PC-3 (cell line): ENCODE measurements around the gene PLA2G4F. TPM values are rescaled to one million over a fixed set of nuclear protein-coding genes. Genes with fewer than 3 reads are reported as not detected.
A peak's percentile ranks its signal among the peaks of the same experiment; 100 is the strongest.

Source experiments
- ATAC-seq: fragments of 200-7000 bp; cut with Tn5 transposase; 2 replicates; pipeline ENCODE4 v1.9.1; 2020; ENCODE audit warnings: mild to moderate bottlenecking, moderate library complexity
- BruUV-seq: library from RNA; stranded (reverse); fragments of 400-500 nt; replicated peaks from 2 replicates; lab custom pipeline; 2021; lab: Mats Ljungman, UMichigan
- CTCF ChIA-PET: fragments of 300-600 bp; sonication (Branson Sonifier 250); formaldehyde crosslinking; loops from one replicate; lab custom pipeline; 2022; ENCODE audit warnings: antibody characterized with exemption; lab: Charles Lee
- POLR2A ChIA-PET: fragments of 300-600 bp; sonication (Branson Sonifier 250); formaldehyde crosslinking; loops from one replicate; lab custom pipeline; 2022; ENCODE audit warnings: antibody characterized with exemption; ENCODE audit not compliant: unreplicated experiment; lab: Charles Lee
- DNase-seq: peaks from one replicate; pipeline ENCODE4 v3.0.0-alpha.2; 2015
- H2AFZ ChIP-seq: fragments of 300-600 bp; sonication (generic); 2 replicates; pipeline ENCODE4 v1.6.0; 2016; ENCODE audit warnings: antibody characterized with exemption, low read length
- H3F3A ChIP-seq: fragments of 300-600 bp; sonication (generic); one replicate; pipeline ENCODE4 v1.6.0; 2017; ENCODE audit warnings: antibody characterized with exemption, low read length, control low read depth, mild to moderate bottlenecking; ENCODE audit not compliant: unreplicated experiment
- H3K27ac ChIP-seq: fragments of 300-600 bp; sonication (generic); 2 replicates; pipeline ENCODE4 v1.5.1; 2016; ENCODE audit warnings: mild to moderate bottlenecking, low read length
- H3K27me3 ChIP-seq: fragments of 300-600 bp; sonication (generic); 2 replicates; pipeline ENCODE4 v1.6.1; 2016; ENCODE audit warnings: low read length, mixed read lengths
- H3K36me3 ChIP-seq: fragments of 300-600 bp; sonication (generic); 2 replicates; pipeline ENCODE4 v1.6.1; 2016; ENCODE audit warnings: low read depth, mixed run types, low read length, mixed read lengths
- H3K4me1 ChIP-seq: fragments of 300-600 bp; sonication (generic); 2 replicates; pipeline ENCODE4 v1.5.1; 2016; ENCODE audit warnings: low read length; ENCODE audit not compliant: insufficient read depth
- H3K4me2 ChIP-seq: fragments of 300-600 bp; sonication (generic); 2 replicates; pipeline ENCODE4 v1.6.0; 2016; ENCODE audit warnings: low read length
- H3K4me3 ChIP-seq: fragments of 300-600 bp; sonication (generic); 2 replicates; pipeline ENCODE4 v1.5.1; 2016; ENCODE audit warnings: mild to moderate bottlenecking, low read length, mixed read lengths
- H3K79me2 ChIP-seq: fragments of 300-600 bp; sonication (generic); 2 replicates; pipeline ENCODE4 v1.6.1; 2017; ENCODE audit warnings: low read length, mixed read lengths
- H3K9ac ChIP-seq: fragments of 300-600 bp; sonication (generic); 2 replicates; pipeline ENCODE4 v1.6.0; 2016; ENCODE audit warnings: mild to moderate bottlenecking, low read length
- H3K9me2 ChIP-seq: fragments of 300-600 bp; sonication (generic); replicated peaks from 2 replicates; pipeline ENCODE4 v1.6.1; 2016; ENCODE audit warnings: mixed run types, low read length, mixed read lengths
- H3K9me3 ChIP-seq: fragments of 300-600 bp; sonication (generic); 2 replicates; pipeline ENCODE4 v1.6.1; 2016; ENCODE audit warnings: low read length, mixed read lengths
- H4K20me1 ChIP-seq: fragments of 300-600 bp; sonication (generic); 2 replicates; pipeline ENCODE4 v1.6.1; 2016; ENCODE audit warnings: low read length, mixed read lengths
- CTCF ChIP-seq: fragments of 300-600 bp; sonication (generic); conservative IDR thresholded peaks from 2 replicates; pipeline ENCODE4 v1.5.1; 2017; ENCODE audit warnings: antibody characterized with exemption, low read depth, mild to moderate bottlenecking, low read length
- EZH2 ChIP-seq: fragments of 300-600 bp; sonication (generic); IDR thresholded peaks from one replicate; pipeline ENCODE4 v1.6.1; 2017; ENCODE audit warnings: antibody characterized with exemption, mild to moderate bottlenecking, low read length; ENCODE audit not compliant: unreplicated experiment
- EZH2phosphoT487 ChIP-seq: fragments of 300-600 bp; sonication (generic); IDR thresholded peaks from 2 replicates; pipeline ENCODE4 v1.6.1; 2018; ENCODE audit warnings: mild to moderate bottlenecking, antibody characterized with exemption, low read length, borderline replicate concordance
- intact Hi-C: fragments of 100-400 bp; cut with micrococcal nuclease; formaldehyde crosslinking; loops from 2 replicates; pipeline ENCODE4 v1.9.0; 2023
- total RNA-seq: library from RNA; depleted of rRNA; stranded (reverse); fragments of >200 nt; gene quantifications from 2 replicates; pipeline ENCODE4 v1.2.3, GENCODE V29; 2014

Gene PLA2G4F
- total RNA-seq, 1 experiment from 2014 or later, result 5.8 TPM

GRCh38 chr15:42155546-42156242 lies 742 bp downstream of the PLA2G4F start:
- DNase-seq, result peak; percentile 76

GRCh38 chr15:42154956-42155355 lies 1.5 kb downstream of the PLA2G4F start:
- H4K20me1 ChIP-seq, result no peaks in the 10 kb centered on the region

More at GRCh38 chr15:42155546-42156242, 742 bp downstream of the PLA2G4F start:
- CTCF ChIA-PET, result no interaction called here
- Histone ChIP-seq H3K9me2 (no peaks in the 10 kb centered on the region), H3K27me3 (no peaks in the 10 kb centered on the region), H3K79me2 (no peaks in the 10 kb centered on the region), H3K4me3 (peak overlapping the region; percentile 63), H3K4me1 (peaks cover 17% of the 10 kb centered on the region), H4K20me1 (no peaks in the 10 kb centered on the region), H3K9me3 (no peaks in the 10 kb centered on the region), H3K9ac (peak overlapping the region; percentile 45), H3K27ac (peak overlapping the region; percentile 50), H3K4me2 (peak overlapping the region; percentile 87), H3K36me3 (peaks cover 11% of the 10 kb centered on the region; the same call in 1 of the 2 replicates), H2AFZ (peak overlapping the region; percentile 84), H3F3A (no peaks in the 10 kb centered on the region)
- intact Hi-C loops, result no loop called here
- POLR2A ChIA-PET, result interaction anchor here (0.6 kb wide), 1 partner anchor 418 kb away, joined by 3 read pairs; no protein-coding TSS in a partner anchor
- TF ChIP-seq EZH2, result no peak
- no peak for TF ChIP-seq CTCF
- BruUV-seq, result no TSS peak
- peak; percentile 68 for ATAC-seq

More at GRCh38 chr15:42154956-42155355, 1.5 kb downstream of the PLA2G4F start:
- ChIA-PET CTCF (no interaction called here), POLR2A (no interaction called here)
- Histone ChIP-seq H3K36me3 (peaks cover 9% of the 10 kb centered on the region; the same call in 1 of the 2 replicates), H3K9me3 (no peaks in the 10 kb centered on the region), H3K27ac (no peak overlapping the region), H3K79me2 (no peaks in the 10 kb centered on the region), H3K9me2 (no peaks in the 10 kb centered on the region), H3F3A (no peaks in the 10 kb centered on the region), H2AFZ (no peak overlapping the region), H3K4me2 (peak overlapping the region; percentile 87), H3K4me1 (peaks cover 17% of the 10 kb centered on the region), H3K4me3 (peak overlapping the region; percentile 63), H3K27me3 (no peaks in the 10 kb centered on the region), H3K9ac (no peak overlapping the region)
- no peak for ATAC-seq
- intact Hi-C loops, result no loop called here
- TF ChIP-seq EZH2phosphoT487 (no peak), CTCF (no peak), EZH2 (no peak)
- DNase-seq, result no peak
- no TSS peak for BruUV-seq
